HL-60/S4 treated with phorbol 12-myristate 13-acetate at 8.2 ng/mL for 4 days and 3 days (cell line): ENCODE results near the gene PHGDH.
"Not testable (repeated sequence)": the region's sequence is repeated elsewhere in the genome, so short reads cannot be mapped to it uniquely, and the experiment has no call there.

Experiments
- in situ Hi-C: fragments of 300-500 bp; cut with MboI; formaldehyde crosslinking; loops from 2 replicates; pipeline ENCODE4 v1.15.0; 2022; ENCODE audit warnings: low sequenced_read_pairs

The PHGDH gene

GRCh38 chr1:119786473-119787050 lies 74.8 kb downstream of the PHGDH start:
- in situ Hi-C loops: not testable (repeated sequence)

- in situ Hi-C loops: no loop called here
Observed at GRCh38 chr1:119787776-119788175, 76.0 kb downstream of the PHGDH start.

GRCh38 chr1:119790451-119791198 lies 78.9 kb downstream of the PHGDH start:
- in situ Hi-C loops: no loop called here

- in situ Hi-C loops: no loop called here
Observed at GRCh38 chr1:119791377-119791776, 79.6 kb downstream of the PHGDH start.
